ENCODE results near the gene SEH1L.

The SEH1L gene

DNA sequence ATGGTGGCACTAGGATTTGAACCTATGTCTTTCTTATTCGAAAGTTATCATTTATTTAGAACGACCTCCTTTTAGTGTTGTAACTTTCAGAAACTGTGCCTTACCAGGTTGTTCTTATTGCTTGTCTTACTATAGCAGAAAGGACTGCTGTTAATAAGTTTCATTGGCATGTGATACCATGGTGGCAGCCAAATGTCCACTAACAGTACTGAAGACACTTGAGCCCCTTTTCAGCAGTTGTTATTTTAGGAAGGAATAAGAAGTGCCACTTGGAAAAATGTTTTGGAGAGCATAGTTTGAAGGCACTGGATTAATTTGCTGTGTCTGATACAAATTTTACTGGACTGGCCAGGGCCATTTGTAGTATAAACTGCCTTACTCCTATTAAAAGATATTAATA, 81.1 kb downstream of the SEH1L start:
- Mint-ChIP-seq H3K4me3 (no peak overlapping the region), H3K27ac (no peak overlapping the region)
- ATAC-seq = no peak

DNA sequence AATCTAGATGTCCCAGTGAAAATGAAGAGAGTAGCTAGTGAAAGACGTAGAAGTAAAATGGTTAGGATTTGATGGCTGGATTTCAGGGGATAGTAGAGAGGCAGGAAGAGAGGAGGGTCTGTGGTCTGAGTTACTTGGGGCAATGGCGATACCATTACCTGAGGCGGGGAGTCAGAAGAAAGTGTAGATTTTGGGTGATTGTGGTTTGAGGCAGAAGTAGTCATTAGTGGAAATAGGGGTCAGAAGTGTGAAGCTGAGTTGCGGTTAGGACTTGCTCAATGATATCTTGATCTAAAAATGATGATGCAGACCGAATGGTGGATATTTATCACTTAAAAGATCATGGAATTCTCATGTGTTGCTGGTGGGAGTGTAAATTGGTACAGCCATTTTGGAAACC, 84.4 kb downstream of the SEH1L start:
- Mint-ChIP-seq H3K36me3 (peaks cover 96% of the 10 kb centered on the region), H3K4me3 (no peak overlapping the region), H3K9me3 (no peaks in the 10 kb centered on the region), H3K4me1 (peaks cover 12% of the 10 kb centered on the region), H3K27ac (peak overlapping the region; percentile 35)
- DNase-seq (ENCODE audit: low spot score in 2 of 2) = no peak
- peak; percentile 96 for ATAC-seq

More for the DNA sequence above, 81.1 kb downstream of the SEH1L start:
- Mint-ChIP-seq H3K36me3 (peaks cover 96% of the 10 kb centered on the region), H3K9me3 (no peaks in the 10 kb centered on the region), H3K4me1 (peaks cover 19% of the 10 kb centered on the region)
- DNase-seq (ENCODE audit: low spot score in 2 of 2) = no peak

DNA sequence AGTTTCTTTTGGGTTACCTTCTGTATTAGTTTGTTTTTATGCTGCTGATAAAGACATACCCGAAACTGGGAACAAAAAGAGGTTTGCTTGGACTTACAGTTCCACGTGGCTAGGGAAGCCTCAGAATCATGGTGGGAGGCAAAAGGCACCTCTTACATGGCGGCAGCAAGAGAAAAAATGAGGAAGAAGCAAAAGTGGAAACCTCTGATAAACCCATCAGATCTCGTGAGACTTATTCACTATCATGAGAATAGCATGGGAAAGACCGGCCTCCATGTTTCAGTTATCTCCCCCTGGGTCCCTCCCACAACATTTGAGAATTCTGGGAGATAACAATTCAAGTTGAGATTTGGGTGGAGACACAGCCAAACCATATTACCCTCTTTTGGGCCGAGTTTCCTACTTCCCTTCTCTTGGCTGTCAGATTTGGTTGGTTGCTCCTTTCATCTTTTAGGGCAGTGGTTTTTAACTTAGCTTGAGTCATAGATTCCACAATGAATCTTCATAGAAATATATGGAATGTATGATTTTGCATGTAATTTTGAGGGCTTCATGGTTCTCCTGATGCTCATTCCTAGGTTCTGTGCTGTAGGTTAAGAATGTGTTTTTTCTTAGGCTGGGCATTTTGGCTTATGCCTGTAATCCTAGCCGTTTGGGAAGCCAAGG, 87.6 kb downstream of the SEH1L start:
- H3K4me3 Mint-ChIP-seq = no peak overlapping the region
- H3K27ac Mint-ChIP-seq = no peak overlapping the region
- no peaks in the 10 kb centered on the region for H3K9me3 Mint-ChIP-seq
- no peak for DNase-seq (ENCODE audit: low spot score in 2 of 2)
- peaks cover 19% of the 10 kb centered on the region for H3K4me1 Mint-ChIP-seq
- no peak for ATAC-seq
- peaks cover 92% of the 10 kb centered on the region for H3K36me3 Mint-ChIP-seq

DNA sequence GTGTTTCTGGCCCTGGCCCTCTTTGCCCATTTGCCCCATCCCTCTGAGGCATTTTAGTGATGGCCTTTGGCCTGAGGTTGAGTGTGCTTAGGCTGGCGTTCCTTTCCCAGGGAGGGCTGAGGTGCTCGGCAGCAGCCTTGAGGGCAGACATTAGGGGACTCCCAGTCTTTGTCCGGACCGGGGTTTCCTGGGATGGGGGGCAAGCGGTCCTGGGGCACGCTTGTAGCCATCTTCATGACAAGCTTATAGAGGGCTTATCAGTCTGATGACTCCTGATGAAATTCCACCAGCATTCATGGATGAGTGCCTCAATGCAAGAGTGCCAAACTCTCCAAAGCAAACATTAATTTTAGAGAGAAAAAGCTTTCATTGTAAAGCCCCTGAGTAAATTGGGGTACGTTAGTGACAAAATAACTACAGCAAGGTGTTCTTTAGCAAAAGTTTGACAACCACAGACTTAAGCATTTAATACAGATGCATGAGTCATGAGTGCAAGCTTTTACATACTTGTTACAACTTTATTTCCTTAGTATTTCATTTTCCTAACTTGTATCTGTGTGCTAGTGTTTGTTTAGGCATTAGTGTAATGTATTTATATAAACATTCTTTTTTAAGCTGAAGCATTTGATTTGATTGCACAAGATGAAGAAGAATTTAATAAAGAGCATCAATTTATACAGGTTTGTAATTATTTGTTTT, 89.0 kb downstream of the SEH1L start:
- H3K4me1 Mint-ChIP-seq = peaks cover 15% of the 10 kb centered on the region
- H3K27ac Mint-ChIP-seq = no peak overlapping the region
- no peaks in the 10 kb centered on the region for H3K9me3 Mint-ChIP-seq
- H3K36me3 Mint-ChIP-seq = peaks cover 89% of the 10 kb centered on the region
- ATAC-seq = no peak
- no peak for DNase-seq (ENCODE audit: low spot score in 2 of 2)
- no peak overlapping the region for H3K4me3 Mint-ChIP-seq
